Measurements from ENCODE around the gene IL9. TPM values are rescaled to one million over a fixed set of nuclear protein-coding genes. Genes with fewer than 3 reads are reported as not detected.

The IL9 gene
- total and polyA plus RNA-seq, 10 of the 15 experiments (the other 5 are each of a cell fraction or from before 2014, with no cell fraction given) = not detected

- no peaks in the 10 kb centered on the region for H3K36me3 ChIP-seq (ENCODE audit: control insufficient read depth in 2 of 2, insufficient read depth in 2 of 2, low read length in 1 of 2)
- RAD21 ChIA-PET (ENCODE audit: unreplicated experiment) = no interaction called here
- H3K27me3 ChIP-seq (replicated peaks in 1 of 2; ENCODE audit: control insufficient read depth in 2 of 2, insufficient read depth in 2 of 2, low read length in 1 of 2) = peaks cover 0 to 2% of the 10 kb centered on the region in 2 experiments; a peak in 3 of 4 replicates
- CTCF ChIA-PET = no interaction called here
- no TSS peak for BruUV-seq (replicated peaks)
- intact Hi-C loops (cut with micrococcal nuclease; ENCODE audit: unreplicated experiment) (no loop called here), in situ Hi-C loops (cut with MboI) (no loop called here)
- DNase-seq (ENCODE audit: low read depth, low spot score) = no peak
- H3K4me3 ChIP-seq = no peak overlapping the region
- TF ChIP-seq HCFC1 (IDR thresholded peaks at IDR 0.05; ENCODE audit: low read length) (no peak), GATAD2B (conservative IDR thresholded peaks at IDR 0.05; ENCODE audit: low read depth) (no peak), BMI1 (IDR thresholded peaks at IDR 0.05; ENCODE audit: borderline replicate concordance) (peak; percentile 64; the same call in 1 of the 2 replicates), TCF12 (IDR thresholded peaks at IDR 0.05; ENCODE audit: low read depth, low read length) (no peak), IRF5 (IDR thresholded peaks at IDR 0.05; ENCODE audit: borderline replicate concordance) (no peak), SPI1 (IDR thresholded peaks at IDR 0.05; ENCODE audit: borderline replicate concordance, insufficient read depth, low read depth, low read length) (no peak), RELB (IDR thresholded peaks at IDR 0.05; ENCODE audit: low read depth) (no peak)
- H4K20me1 ChIP-seq (ENCODE audit: control insufficient read depth, insufficient read depth) = no peaks in the 10 kb centered on the region
- H2AFZ ChIP-seq (ENCODE audit: control insufficient read depth, low read depth, low read length) = no peak overlapping the region
- no peak for FAIRE-seq
- WGBS (ENCODE audit: insufficient coverage, insufficient replicate concordance, low lambda C conversion rate, missing lambda C conversion rate) = 0% methylated on average over 4 of the region's 4 CpGs
- SMC1A ChIA-PET (ENCODE audit: uncharacterized antibody, unreplicated experiment) = interaction anchor here (1.0 kb wide), 1 partner anchor 23 kb away, joined by 3 read pairs; no protein-coding TSS in a partner anchor
- no peak overlapping the region for H3K4me2 ChIP-seq (ENCODE audit: control insufficient read depth, insufficient read depth)
- no peak overlapping the region for H3K9ac ChIP-seq (ENCODE audit: control insufficient read depth, insufficient read depth, low read length)
- no peak for ATAC-seq
- POLR2A ChIA-PET = no interaction called here
- no peaks in the 10 kb centered on the region for H3K4me1 ChIP-seq (ENCODE audit: control insufficient read depth, insufficient read depth, low read length)
- H3K27ac ChIP-seq (ENCODE audit: control insufficient read depth, insufficient read depth) = no peak overlapping the region
- H3K79me2 ChIP-seq (ENCODE audit: control insufficient read depth, insufficient read depth, low read length) = no peaks in the 10 kb centered on the region
- H3K9me3 ChIP-seq (replicated peaks; ENCODE audit: control insufficient read depth, insufficient read depth, low read length) = no peaks in the 10 kb centered on the region
Observed at GRCh38 chr5:135913713-135914626, 18.3 kb upstream of the IL9 start.
